HEK293 (cell line): ENCODE data around the gene LRRN2.

Source experiments
- CTCF ChIA-PET: fragments of 350-600 bp; formaldehyde crosslinking; extraction: SDS; loops from one replicate; lab custom pipeline; 2021; ENCODE audit warnings: antibody characterized with exemption; lab: Yijun Ruan, JAX
- POLR2A ChIA-PET: fragments of 300-600 bp; formaldehyde crosslinking; extraction: SDS; loops from one replicate; lab custom pipeline; 2020; ENCODE audit warnings: antibody characterized with exemption, inconsistent platforms; lab: Yijun Ruan, JAX
- H3K27ac ChIP-seq: fragments of 200-500 bp; sonication (Bioruptor generic); 2 replicates; pipeline ENCODE4 v1.5.1; 2014; ENCODE audit warnings: low read depth, low read length, control low read depth, inconsistent platforms; ENCODE audit errors: extremely low read depth
- H3K36me3 ChIP-seq, 2 experiments: fragments of 200-500 bp in 1 of 2; sonication (Bioruptor generic) in 1 of 2; 1 replicate in 1 of 2; 2 replicates in 1 of 2; pipeline ENCODE4 v1.5.1; 2014 to 2017; ENCODE audit warnings: inconsistent platforms in 2 of 2, low read length in 2 of 2; ENCODE audit not compliant: control insufficient read depth in 2 of 2, insufficient read depth in 1 of 2
- H3K4me1 ChIP-seq: fragments of 200-500 bp; sonication (Bioruptor generic); 2 replicates; pipeline ENCODE4 v1.5.1; 2014; ENCODE audit warnings: mild to moderate bottlenecking, low read length, inconsistent platforms; ENCODE audit not compliant: control insufficient read depth, insufficient read depth
- H3K4me3 ChIP-seq: 2 replicates; pipeline ENCODE4 v1.5.1; 2011; ENCODE audit warnings: low read depth, mild to moderate bottlenecking, control low read depth, low read length, moderate library complexity
- H3K9me3 ChIP-seq: fragments of 200-500 bp; sonication (Bioruptor generic); 2 replicates; pipeline ENCODE4 v1.5.1; 2014; ENCODE audit warnings: low read depth, low read length, inconsistent platforms; ENCODE audit not compliant: control insufficient read depth, insufficient read depth
- GLI2 ChIP-seq: fragments of 450-650 bp; formaldehyde crosslinking; IDR thresholded peaks from 2 replicates; pipeline ENCODE4; 2017; ENCODE audit warnings: missing biosample characterization, missing genetic modification characterization, low read depth, borderline replicate concordance
- HOXC10 ChIP-seq: sonication (generic); formaldehyde crosslinking; IDR thresholded peaks from 2 replicates; pipeline ENCODE4 v1.8.1; 2023; ENCODE audit warnings: mild to moderate bottlenecking, missing genetic modification reagents
- HOXD13 ChIP-seq: sonication (generic); formaldehyde crosslinking; IDR thresholded peaks from 2 replicates; pipeline ENCODE4 v1.8.0; 2022; ENCODE audit warnings: missing genetic modification reagents, borderline replicate concordance
- KLF16 ChIP-seq: fragments of 450-650 bp; formaldehyde crosslinking; IDR thresholded peaks from 2 replicates; pipeline ENCODE4 v1.5.1; 2017; ENCODE audit warnings: missing biosample characterization, missing genetic modification characterization
- RBAK ChIP-seq: fragments of 450-650 bp; formaldehyde crosslinking; IDR thresholded peaks from 2 replicates; pipeline ENCODE4 v1.5.1; 2016; ENCODE audit warnings: missing biosample characterization, missing genetic modification characterization
- YY2 ChIP-seq: fragments of 450-650 bp; formaldehyde crosslinking; IDR thresholded peaks from 2 replicates; pipeline ENCODE4 v1.5.1; 2016; ENCODE audit warnings: missing biosample characterization, missing genetic modification characterization
- ZBTB7A ChIP-seq: fragments of 450-650 bp; formaldehyde crosslinking; IDR thresholded peaks from 2 replicates; pipeline ENCODE4 v1.5.1; 2016; ENCODE audit warnings: low read depth, missing biosample characterization, missing genetic modification characterization
- ZNF10 ChIP-seq: fragments of 450-650 bp; formaldehyde crosslinking; IDR thresholded peaks from 2 replicates; pipeline ENCODE4 v1.5.1; 2017; ENCODE audit warnings: missing biosample characterization, missing genetic modification characterization
- ZNF19 ChIP-seq: fragments of 450-650 bp; formaldehyde crosslinking; IDR thresholded peaks from 2 replicates; pipeline ENCODE4; 2016; ENCODE audit warnings: missing biosample characterization, missing genetic modification characterization, low read depth
- ZNF514 ChIP-seq: fragments of 450-650 bp; formaldehyde crosslinking; IDR thresholded peaks from 2 replicates; pipeline ENCODE4 v1.5.1; 2016; ENCODE audit warnings: missing biosample characterization, missing genetic modification characterization
- ZNF530 ChIP-seq: fragments of 450-650 bp; formaldehyde crosslinking; IDR thresholded peaks from 2 replicates; pipeline ENCODE4 v1.5.1; 2016; ENCODE audit warnings: low read depth, missing biosample characterization, missing genetic modification characterization
- ZNF558 ChIP-seq: fragments of 450-650 bp; formaldehyde crosslinking; IDR thresholded peaks from 2 replicates; pipeline ENCODE4 v1.5.1; 2016; ENCODE audit warnings: missing biosample characterization, missing genetic modification characterization
- ZNF629 ChIP-seq: fragments of 450-650 bp; formaldehyde crosslinking; IDR thresholded peaks from 2 replicates; pipeline ENCODE4 v1.5.1; 2017; ENCODE audit warnings: missing biosample characterization, missing genetic modification characterization
- ZNF768 ChIP-seq: fragments of 450-650 bp; formaldehyde crosslinking; IDR thresholded peaks from 2 replicates; pipeline ENCODE4 v1.5.1; 2018; ENCODE audit warnings: missing biosample characterization, mild to moderate bottlenecking, missing genetic modification characterization
- TF ChIP-seq, protein P1 (sequence below): fragments of 450-650 bp; formaldehyde crosslinking; IDR thresholded peaks from 2 replicates; pipeline ENCODE4 v1.5.1; 2016; ENCODE audit warnings: missing biosample characterization, missing genetic modification characterization

Gene LRRN2

DNA sequence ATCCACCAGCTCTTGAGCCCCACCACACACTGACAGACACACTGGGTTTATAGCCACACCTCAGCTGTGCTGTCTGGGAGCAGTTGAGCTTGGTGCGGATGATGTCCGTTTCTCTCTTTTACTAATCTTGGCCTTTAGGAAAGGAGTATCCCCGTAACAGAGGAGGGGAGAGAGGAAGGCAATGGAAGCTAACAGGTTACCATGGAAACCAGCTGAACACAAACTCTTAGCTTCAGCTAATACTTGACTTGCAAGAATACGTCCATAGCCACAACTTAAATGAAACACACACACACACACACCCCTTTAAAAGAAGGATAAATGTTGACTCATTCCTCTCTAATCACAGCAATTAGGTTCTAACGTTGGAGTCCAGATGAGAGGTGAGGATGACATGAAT is 28.0 kb upstream of the LRRN2 start (continued):
- no peak for TF ChIP-seq HOXD13 (CRISPR knock-in tag)
- no peak for TF ChIP-seq ZNF629
- TF ChIP-seq ZNF19 (tag by site-specific recombination) = no peak
- TF ChIP-seq ZNF514 (tag by site-specific recombination) = no peak
- no peak for TF ChIP-seq HOXC10 (CRISPR knock-in tag)
- no peak for TF ChIP-seq YY2 (tag by site-specific recombination)

DNA sequence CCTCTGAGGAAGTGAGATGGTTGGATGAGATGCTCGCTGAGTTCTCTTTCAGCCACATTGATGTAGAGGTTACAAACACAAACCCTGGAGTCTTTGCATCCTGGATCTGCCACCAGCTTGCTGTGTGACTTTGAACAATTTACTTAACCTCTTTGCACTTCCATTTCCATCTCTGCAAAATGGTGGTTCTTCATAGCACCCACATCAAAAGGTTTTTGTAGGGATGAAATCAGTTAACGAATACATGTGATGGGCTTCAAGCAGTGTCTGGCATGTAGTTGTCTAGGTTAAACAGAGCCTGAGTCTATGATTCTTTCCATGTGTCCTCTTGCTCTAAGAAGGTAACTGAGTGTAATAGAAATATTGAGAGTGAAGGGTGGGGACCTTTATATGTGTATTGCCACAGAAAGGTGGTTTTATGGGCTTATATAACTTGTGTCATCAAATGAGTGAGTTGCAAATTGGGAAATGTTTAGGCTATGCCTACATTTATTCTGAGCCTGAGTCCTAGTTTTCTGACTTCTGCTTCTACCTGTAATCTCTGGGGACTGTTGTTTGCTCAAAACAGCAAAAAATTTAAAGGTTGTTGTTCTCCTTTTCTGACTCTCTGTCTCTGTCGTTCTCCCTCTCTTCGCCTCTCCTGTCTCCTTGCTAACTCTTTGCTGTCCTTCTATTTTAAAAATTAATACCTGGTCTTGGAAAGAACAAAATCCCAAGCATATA is 27.3 kb upstream of the LRRN2 start:
- no peaks in the 10 kb centered on the region for H3K9me3 ChIP-seq
- ChIA-PET CTCF (interaction anchor here (0.7 to 1.5 kb wide), 3 partner anchors 51 to 64 kb away, joined by 3 to 4 read pairs (median 3); no protein-coding TSS in a partner anchor), POLR2A (no interaction called here)
- H3K36me3 ChIP-seq = no peaks in the 10 kb centered on the region
- H3K4me1 ChIP-seq = no peaks in the 10 kb centered on the region
- TF ChIP-seq KLF16 (no peak), ZNF558 (tag by site-specific recombination) (no peak), GLI2 (tag by site-specific recombination) (no peak), RBAK (tag by site-specific recombination) (no peak), ZNF530 (no peak)
- H3K4me3 ChIP-seq = no peak overlapping the region
- no peak overlapping the region for H3K27ac ChIP-seq

DNA sequence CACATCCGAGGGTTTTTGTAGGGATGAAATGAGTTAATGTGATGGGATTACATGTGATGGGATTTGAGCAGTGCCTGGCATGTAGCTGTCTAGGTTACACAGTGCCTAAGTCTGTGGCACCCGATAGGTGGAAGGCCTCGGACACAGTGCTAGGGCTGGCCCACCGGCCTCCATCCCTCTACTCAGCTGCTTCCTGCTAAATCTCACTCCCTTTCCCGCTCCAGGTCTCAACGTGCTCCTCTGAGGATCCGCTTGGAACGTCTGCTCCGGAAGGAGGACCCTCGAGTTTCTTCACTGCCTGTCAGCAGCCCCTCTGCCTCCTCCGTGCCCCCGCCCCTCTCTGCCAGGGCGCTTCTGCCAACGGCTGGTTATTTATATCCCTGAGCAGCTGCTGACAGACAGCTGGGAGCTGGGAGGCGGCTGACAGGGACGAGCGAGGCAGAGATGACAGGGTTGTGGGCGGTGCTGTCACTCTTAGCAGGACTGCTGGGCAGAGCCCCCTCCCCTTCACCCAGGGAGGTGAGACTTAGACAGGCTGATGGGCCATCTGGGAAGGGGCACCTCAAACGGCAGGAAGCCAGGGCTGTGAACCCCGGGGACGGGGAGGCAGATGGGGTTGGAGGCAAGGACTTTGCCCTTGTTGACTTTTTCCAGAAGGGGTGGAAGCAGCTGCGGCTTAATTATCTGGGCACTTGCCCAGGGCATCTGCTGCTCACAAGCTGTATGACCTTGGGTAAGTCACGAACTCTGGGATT is 26.6 kb upstream of the LRRN2 start:
- 0 out of 2 replicates have a peak, but pooled peaks have one; percentile 14 for TF ChIP-seq ZNF10 (tag by site-specific recombination)
- TF ChIP-seq ZBTB7A = no peak
- TF ChIP-seq, all 188 proteins: peak for 1
- Histone ChIP-seq H3K4me3 (no peak overlapping the region), H3K27ac (no peak overlapping the region), H3K36me3 (no peaks in the 10 kb centered on the region), H3K4me1 (no peaks in the 10 kb centered on the region), H3K9me3 (no peaks in the 10 kb centered on the region)
- ChIA-PET CTCF (interaction anchor here (0.7 to 1.4 kb wide), 4 partner anchors 34 to 95 kb away, joined by 3 to 4 read pairs (median 3); no protein-coding TSS in a partner anchor), POLR2A (no interaction called here)

DNA sequence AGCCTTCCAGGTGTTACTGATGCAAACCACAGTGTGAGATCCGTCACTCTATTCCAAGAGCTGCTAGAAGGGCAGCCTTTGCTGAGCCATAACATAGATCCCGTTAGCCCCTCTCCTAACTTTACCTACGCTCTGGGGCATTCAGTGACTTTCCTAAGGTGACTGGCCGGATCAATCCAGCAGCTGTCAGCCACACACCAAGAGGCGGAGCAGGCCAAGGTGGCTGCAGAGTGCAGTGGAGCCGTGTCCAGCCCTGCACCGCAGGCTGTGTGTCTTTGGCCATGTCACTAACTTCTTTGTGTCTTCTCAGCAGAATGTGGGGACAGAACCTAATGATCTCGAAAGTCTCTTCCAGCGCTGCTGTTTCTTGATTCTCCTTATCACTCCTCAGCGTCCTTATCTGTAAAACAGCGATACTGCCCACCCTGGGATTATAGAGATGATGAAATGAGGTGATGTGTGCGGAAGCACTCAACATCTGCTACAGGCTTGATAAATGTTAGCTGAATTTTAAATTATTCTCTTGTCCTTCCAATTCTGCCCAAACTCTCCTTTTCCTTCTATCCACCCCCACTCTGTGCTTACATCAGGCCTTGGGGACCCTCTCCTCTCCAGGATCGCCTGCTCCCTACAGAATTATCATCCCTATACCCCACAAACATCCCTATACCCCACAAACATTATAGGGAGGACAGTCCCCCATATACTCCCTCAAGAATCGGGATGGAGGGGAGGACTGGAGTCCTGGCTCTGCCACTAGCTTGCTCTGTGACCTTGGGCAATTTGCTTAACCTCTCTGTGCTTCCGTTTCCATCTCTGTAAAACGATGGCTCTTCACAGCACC is 25.8 kb upstream of the LRRN2 start:
- TF ChIP-seq, protein P1, sequence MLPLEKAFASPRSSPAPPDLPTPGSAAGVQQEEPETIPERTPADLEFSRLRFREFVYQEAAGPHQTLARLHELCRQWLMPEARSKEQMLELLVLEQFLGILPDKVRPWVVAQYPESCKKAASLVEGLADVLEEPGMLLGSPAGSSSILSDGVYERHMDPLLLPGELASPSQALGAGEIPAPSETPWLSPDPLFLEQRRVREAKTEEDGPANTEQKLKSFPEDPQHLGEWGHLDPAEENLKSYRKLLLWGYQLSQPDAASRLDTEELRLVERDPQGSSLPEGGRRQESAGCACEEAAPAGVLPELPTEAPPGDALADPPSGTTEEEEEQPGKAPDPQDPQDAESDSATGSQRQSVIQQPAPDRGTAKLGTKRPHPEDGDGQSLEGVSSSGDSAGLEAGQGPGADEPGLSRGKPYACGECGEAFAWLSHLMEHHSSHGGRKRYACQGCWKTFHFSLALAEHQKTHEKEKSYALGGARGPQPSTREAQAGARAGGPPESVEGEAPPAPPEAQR = no peak
- peak; percentile 85 for TF ChIP-seq ZNF768 (tag by site-specific recombination)
- ChIA-PET CTCF (interaction anchor here (1.1 to 1.4 kb wide), 2 partner anchors 35 to 95 kb away, joined by 3 to 4 read pairs; no protein-coding TSS in a partner anchor), POLR2A (no interaction called here)
- Histone ChIP-seq H3K4me1 (no peaks in the 10 kb centered on the region), H3K36me3 (no peaks in the 10 kb centered on the region), H3K4me3 (no peak overlapping the region), H3K9me3 (no peaks in the 10 kb centered on the region), H3K27ac (no peak overlapping the region)
